ENCODE results near the gene UPK2. TPM values are rescaled to one million over a fixed set of nuclear protein-coding genes. Genes with fewer than 3 reads are reported as not detected.

Gene UPK2
- total and polyA plus RNA-seq, 2 donors (not counting 3 experiments of a cell fraction or from before 2014, with no cell fraction given): 0.11 TPM; not detected in 1

DNA sequence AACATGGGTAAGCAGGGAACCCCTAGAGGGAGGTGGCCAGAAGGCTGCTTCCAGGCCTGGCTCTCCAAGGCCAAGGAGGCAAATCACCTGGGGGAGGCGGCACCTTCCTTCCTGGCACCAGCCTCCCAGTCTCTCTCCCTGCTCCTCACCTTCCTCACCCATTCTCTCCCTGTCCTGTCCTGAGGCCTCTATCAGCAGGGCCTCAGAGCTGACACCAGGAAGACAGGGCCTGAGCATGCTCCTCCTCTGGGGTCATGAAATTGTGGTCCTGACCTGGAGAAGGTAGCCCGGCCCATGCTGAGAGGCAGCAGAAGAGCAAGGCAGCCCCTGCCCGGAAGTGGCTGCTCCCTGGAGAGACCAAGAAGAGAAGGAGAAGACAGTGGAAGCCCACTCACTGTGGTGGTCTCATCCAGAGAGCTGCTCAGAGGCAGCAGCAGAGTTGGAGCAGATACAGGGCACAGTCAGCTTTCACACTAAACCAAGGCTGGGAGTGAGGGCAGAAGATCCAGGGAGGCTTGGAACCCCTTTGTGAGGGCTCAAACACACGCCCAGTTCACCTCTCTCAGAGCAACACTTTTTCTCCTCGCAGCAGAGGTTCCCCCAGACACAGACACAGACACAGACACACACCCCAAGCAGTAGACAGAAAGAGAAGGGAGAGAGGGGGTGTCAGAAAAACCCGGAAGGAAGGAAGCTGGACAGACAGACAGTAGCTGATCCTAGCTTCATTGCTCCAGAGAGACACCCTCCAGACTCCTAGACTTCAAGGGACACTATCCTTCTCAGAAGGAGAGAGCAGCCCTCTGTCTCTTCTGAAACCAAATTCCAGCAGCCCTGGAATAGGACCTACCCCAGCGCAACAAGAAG is 32.1 kb upstream of the UPK2 start:
- peak; percentile 18 for FAIRE-seq
- Histone ChIP-seq H3K4me2 (ENCODE audit: insufficient read depth, low read length) (peak overlapping the region; percentile 66), H3K27me3 (ENCODE audit: control insufficient read depth in 2 of 2, insufficient read depth in 2 of 2, low read length in 2 of 2) (no peaks in the 10 kb centered on the region), H4K20me1 (replicated peaks; ENCODE audit: control insufficient read depth, extremely low read depth, insufficient read depth, low read length) (no peaks in the 10 kb centered on the region), H3K9me1 (replicated peaks; ENCODE audit: control insufficient read depth, extremely low read depth, insufficient read depth, low read length) (no peaks in the 10 kb centered on the region), H3K9me3 (replicated peaks; ENCODE audit: control insufficient read depth, insufficient read depth, low read length) (no peaks in the 10 kb centered on the region), H3K27ac (ENCODE audit: insufficient read depth, low read depth, low read length) (no peak overlapping the region), H3K79me2 (ENCODE audit: control insufficient read depth, insufficient read depth, low read length) (peaks cover 53% of the 10 kb centered on the region), H3K36me3 (ENCODE audit: control insufficient read depth in 2 of 2, extremely low read depth in 1 of 2, insufficient read depth in 2 of 2, low read length in 2 of 2) (no peaks in the 10 kb centered on the region), H3K4me1 (ENCODE audit: control insufficient read depth, extremely low read depth, insufficient read depth, low read length) (peaks cover 56% of the 10 kb centered on the region), H3K4me3 (replicated peaks in 1 of 3; ENCODE audit: insufficient read depth in 1 of 3, low read depth in 1 of 3, low read length in 3 of 3) (peak overlapping the region; percentile 0 to 84 (median 44)), H3K9ac (replicated peaks; ENCODE audit: extremely low read depth, insufficient read depth, low read length) (peak overlapping the region; percentile 3), H2AFZ (ENCODE audit: low read depth, low read length) (no peak overlapping the region)
- CTCF ChIA-PET: interaction anchor here (1.7 to 10.6 kb wide), 2 partner anchors 12 to 23 kb away, joined by 4 to 330 read pairs; no protein-coding TSS in a partner anchor
- intact Hi-C loops (cut with micrococcal nuclease): no loop called here
- POLR2A ChIA-PET: interaction anchor here (0.5 to 2.7 kb wide), 3 partner anchors 13 to 312 kb away, joined by 5 to 52 read pairs (median 6); no protein-coding TSS in a partner anchor
- BruUV-seq (replicated peaks): no TSS peak
- DNase-seq (ENCODE audit: low read depth, low spot score): no peak
- no peak for TF ChIP-seq FOS (IDR thresholded peaks at IDR 0.05; ENCODE audit: borderline replicate concordance, insufficient read depth, low read length)
- TF ChIP-seq POLR2A (IDR thresholded peaks at IDR 0.05; ENCODE audit: low read depth, low read length): no peak
- no peak for TF ChIP-seq POLR2AphosphoS5 (IDR thresholded peaks at IDR 0.05; ENCODE audit: insufficient read depth, low read depth, low read length)
- TF ChIP-seq, protein P1, sequence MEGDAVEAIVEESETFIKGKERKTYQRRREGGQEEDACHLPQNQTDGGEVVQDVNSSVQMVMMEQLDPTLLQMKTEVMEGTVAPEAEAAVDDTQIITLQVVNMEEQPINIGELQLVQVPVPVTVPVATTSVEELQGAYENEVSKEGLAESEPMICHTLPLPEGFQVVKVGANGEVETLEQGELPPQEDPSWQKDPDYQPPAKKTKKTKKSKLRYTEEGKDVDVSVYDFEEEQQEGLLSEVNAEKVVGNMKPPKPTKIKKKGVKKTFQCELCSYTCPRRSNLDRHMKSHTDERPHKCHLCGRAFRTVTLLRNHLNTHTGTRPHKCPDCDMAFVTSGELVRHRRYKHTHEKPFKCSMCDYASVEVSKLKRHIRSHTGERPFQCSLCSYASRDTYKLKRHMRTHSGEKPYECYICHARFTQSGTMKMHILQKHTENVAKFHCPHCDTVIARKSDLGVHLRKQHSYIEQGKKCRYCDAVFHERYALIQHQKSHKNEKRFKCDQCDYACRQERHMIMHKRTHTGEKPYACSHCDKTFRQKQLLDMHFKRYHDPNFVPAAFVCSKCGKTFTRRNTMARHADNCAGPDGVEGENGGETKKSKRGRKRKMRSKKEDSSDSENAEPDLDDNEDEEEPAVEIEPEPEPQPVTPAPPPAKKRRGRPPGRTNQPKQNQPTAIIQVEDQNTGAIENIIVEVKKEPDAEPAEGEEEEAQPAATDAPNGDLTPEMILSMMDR (IDR thresholded peaks at IDR 0.05; ENCODE audit: extremely low read depth in 1 of 2, insufficient read depth in 1 of 2, low read depth in 1 of 2, low read length in 2 of 2): no peak
- no peak for TF ChIP-seq GATA2 (IDR thresholded peaks at IDR 0.05; ENCODE audit: insufficient read depth, insufficient read length, low read depth, low read length)
- no peak for TF ChIP-seq JUN (IDR thresholded peaks at IDR 0.05; ENCODE audit: borderline replicate concordance, insufficient read depth, insufficient read length, low read depth)
- no peak for TF ChIP-seq EZH2 (IDR thresholded peaks at IDR 0.05; ENCODE audit: borderline replicate concordance, low read depth, low read length, severe bottlenecking)
- TF ChIP-seq MYC (IDR thresholded peaks at IDR 0.05; ENCODE audit: low read depth, low read length): no peak
- TF ChIP-seq, protein P2, sequence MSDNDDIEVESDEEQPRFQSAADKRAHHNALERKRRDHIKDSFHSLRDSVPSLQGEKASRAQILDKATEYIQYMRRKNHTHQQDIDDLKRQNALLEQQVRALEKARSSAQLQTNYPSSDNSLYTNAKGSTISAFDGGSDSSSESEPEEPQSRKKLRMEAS (IDR thresholded peaks at IDR 0.05; ENCODE audit: insufficient read depth, insufficient read length): no peak
- dilution Hi-C loops (cut with MboI; ENCODE audit: extremely low pct_ligation_motif_present, low sequenced_read_pairs): no loop called here
